HG03354 (cell line): Measurements from ENCODE around the gene PRND.

ENCODE experiments used
- ATAC-seq: cut with Tn5 transposase; IDR thresholded peaks from one replicate; pipeline ENCODE4 v1.9.1; 2021; ENCODE audit warnings: mild to moderate bottlenecking; ENCODE audit not compliant: unreplicated experiment, poor library complexity, severe bottlenecking

Gene PRND

DNA sequence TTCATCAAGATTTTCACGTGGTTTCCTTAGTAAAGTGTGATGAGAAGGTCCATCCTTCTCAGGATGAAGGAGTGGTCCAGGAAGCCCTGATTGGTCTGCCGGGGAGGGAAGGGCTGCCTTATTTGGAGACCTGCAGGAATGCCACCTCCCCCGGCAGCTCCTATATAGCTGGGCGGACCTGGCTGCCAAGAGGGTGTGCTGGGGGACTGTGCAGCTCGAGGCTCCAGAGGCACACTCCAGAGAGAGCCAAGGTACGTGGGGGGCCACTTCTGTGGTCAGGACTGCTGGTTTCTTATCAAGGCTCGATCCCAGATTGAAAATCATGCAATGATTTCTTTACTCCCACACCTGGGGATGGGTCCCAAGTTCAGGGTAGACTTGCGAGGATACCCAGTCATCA is at the start of gene PRND:
Gene PRND (plus strand): TSS at position 191 of the 400 bp plus-strand sequence. CDS start 2,643 bp downstream, outside the sequence.
- no peak for ATAC-seq

GRCh38 chr20:4672948-4673347 is 48.8 kb upstream of the PRND start:
- no peak for ATAC-seq

GRCh38 chr20:4673371-4674001 is 48.2 kb upstream of the PRND start:
- no peak for ATAC-seq

DNA sequence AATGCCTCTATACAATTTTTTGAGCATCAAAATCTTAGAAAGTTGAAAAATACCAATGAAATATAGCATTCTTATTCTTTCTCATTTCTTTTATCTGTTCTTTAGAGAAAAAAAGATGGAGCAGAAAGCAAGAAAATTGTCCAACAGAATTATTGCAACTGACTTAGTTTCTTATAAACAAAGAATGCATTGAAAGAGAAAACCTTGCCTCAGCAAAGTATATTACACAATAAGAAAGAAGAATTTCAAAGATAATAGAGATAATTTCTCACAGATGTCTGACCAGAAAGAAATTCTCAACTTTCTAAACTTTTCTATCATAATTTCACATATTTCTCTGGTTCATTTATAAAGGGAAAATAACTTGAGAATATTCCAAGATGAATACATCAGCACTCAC is 47.0 kb upstream of the PRND start:
- no peak for ATAC-seq

DNA sequence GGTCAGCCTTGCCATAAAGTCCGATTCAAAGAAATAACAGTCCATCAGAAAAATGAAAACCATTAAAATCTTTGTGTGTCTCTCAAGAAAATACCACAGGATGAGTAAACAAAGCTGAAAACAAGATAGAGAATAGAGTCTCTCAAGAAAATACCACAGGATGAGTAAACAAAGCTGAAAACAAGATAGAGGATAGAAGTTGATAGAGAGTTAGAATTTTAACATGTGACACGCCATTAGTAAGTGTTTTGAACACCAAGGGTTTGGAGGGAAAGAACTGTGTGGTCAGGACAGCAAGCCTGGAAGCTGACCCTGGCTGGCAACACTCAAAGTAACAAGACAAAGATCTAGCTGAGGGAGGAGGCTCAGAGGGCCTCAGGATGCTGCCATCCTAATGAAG is 43.9 kb upstream of the PRND start:
- ATAC-seq = no peak

DNA sequence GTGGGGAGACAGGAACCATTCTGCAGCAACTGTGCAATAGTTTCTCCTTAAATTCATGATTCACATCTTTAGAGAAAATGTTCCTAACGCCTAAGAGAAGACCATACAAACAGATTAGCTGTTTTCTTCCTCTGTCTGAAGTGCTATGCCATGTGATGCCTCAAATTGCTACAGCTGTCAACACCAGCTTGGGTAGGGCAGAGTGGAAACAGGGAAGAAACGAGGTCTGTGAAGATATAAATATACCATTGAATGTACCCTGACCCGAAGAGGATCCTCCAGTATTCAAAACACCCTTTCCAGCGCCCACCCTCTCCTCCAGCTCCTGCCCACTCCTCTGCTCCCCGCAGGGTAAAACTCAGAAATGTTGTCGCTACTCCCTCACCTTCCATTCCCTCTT is 40.3 kb upstream of the PRND start:
- ATAC-seq = no peak

GRCh38 chr20:4681991-4682401 is 39.7 kb upstream of the PRND start:
- ATAC-seq = no peak

GRCh38 chr20:4682682-4683081 is 39.0 kb upstream of the PRND start:
- ATAC-seq = no peak

DNA sequence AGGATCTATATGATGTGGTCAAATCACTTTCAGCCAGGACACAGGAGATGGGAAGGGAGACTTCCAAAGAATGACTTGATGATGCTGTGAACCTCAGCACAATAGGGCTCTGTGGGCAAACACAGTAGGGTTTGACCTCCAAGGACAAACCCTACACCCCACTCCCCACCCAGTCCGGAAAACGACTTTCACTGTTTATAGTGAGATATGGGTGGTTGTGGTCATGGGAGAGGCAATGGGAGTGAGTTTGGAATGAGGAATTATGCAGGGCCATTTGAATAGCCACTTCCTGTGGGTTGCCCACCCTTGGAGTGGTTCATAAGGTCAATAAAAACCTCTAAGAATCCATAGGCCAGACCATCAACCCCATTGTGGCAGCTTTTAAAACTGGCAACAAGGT is 38.4 kb upstream of the PRND start:
- ATAC-seq = no peak

- no peak for ATAC-seq
Observed at GRCh38 chr20:4684837-4685413, 36.8 kb upstream of the PRND start.

DNA sequence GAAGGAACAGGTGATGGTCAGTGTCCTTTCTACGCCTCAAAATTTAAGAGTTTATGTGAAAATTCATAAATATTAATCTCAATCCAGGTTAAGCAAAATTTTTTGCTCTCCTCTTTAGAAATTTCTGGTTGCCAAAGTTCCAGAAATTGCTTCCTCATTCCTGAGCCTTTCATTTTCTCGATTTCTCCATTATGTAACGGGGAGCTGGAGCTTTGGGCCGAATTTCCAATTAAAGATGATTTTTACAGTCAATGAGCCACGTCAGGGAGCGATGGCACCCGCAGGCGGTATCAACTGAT is 35.8 kb upstream of the PRND start:
- ATAC-seq = no peak

- ATAC-seq = no peak
Observed at GRCh38 chr20:4688305-4688704, 33.4 kb upstream of the PRND start.

DNA sequence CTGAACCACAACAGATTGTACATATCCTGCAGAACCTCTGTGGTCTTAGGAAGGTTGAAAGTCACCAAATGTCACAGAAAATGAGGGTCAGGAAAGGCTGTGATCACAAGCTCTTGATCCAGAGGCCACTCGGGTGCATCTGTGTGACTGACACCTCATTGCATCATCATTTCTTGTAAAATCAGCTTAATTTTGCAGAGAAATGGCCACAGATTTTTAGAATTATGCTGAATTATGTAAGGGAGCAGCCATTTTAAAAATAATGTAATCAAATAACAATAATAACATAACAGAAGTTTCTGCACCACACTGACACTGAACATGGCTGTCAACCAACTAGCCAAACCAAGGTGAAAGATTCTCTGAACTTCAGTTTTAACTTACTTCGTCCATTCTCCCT is 32.5 kb upstream of the PRND start:
- no peak for ATAC-seq

DNA sequence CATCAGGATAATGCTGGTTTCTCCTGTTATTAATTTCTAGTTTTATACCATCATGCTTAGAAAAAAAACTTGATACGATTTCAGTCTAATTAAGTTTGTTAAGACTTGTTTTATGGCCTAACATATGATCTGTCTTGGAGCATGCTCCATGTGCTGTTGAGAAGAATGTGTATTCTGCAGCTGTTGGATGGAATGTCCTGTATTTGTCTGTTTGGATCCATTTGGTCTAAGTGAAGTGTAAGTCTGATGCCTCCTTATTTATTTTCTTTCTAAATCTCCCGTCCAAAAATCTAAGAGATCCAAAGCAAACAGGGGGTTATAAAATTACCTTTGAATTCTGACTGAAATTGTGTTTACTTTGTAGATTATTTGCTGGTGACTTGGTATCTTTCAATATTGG is 30.0 kb upstream of the PRND start:
- no peak for ATAC-seq

DNA sequence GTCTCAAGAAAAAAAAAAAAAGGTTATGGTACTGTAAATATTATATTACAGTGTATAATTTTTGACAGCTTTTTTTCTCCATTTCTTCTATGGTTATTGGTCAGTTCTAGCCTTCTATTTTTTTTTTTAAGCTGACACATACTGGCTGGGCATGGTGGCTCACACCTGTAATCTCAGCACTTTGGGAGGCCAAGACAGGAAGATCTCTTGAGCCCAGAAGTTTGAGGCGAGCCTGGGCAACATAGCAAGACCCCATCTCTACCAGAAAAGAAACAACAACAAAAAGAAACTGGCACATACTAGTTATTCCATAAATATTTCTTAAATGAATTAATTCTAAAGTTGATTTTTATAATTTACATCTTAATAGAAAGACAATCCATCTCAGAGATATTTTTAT is 27.6 kb upstream of the PRND start:
- no peak for ATAC-seq

GRCh38 chr20:4697189-4697830 is 24.4 kb upstream of the PRND start:
- no peak for ATAC-seq

- no peak for ATAC-seq
Observed at GRCh38 chr20:4697831-4698221, 23.9 kb upstream of the PRND start.

- ATAC-seq = no peak
Observed at GRCh38 chr20:4699216-4699615, 22.5 kb upstream of the PRND start.

DNA sequence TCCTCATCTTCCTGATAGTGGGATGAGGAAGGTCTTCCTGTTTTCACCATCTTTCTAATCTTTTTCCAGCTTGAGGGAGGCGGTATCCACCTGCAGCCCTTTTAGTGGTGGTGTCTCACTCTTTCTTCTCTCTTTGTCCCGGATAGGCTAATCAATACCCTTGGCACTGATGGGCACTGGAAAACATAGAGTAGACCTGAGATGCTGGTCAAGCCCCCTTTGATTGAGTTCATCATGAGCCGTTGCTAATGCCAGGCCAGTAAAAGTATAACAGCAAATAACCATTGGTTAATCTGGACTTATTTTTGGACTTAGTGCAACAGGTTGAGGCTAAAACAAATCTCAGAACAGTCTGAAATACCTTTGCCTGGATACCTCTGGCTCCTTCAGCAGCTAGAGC is 21.8 kb upstream of the PRND start:
- no peak for ATAC-seq

- no peak for ATAC-seq
Observed at GRCh38 chr20:4702562-4703280, 19.0 kb upstream of the PRND start.

DNA sequence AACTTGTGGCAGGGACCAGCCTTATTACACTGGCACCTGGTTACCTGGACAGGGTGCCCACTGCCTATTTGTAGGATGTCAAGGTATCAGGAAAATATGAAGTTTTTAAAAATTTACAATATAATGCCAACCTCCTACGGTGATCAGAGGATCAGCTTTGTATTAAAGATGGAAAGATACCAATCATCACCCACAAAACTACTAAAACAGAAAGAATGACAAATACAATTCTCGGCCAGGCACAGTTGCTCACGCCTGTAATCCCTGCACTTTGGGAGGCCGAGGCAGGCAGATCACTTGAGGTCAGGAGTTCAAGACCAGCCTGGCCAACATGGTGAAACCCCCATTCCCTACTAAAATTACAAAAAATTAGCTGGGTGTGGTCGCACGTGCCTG is 18.4 kb upstream of the PRND start:
- ATAC-seq = no peak
